SK-N-MC (cell line): ENCODE results near the gene PC.
"Not testable (repeated sequence)": the region's sequence is repeated elsewhere in the genome, so short reads cannot be mapped to it uniquely, and the experiment has no call there.

Experiments used
- DNase-seq: peaks from one replicate; pipeline ENCODE4 v3.0.0-alpha.2; 2011; ENCODE audit warnings: low read depth, low spot score
- H3K27ac ChIP-seq: fragments of 200-600 bp; sonication (generic); 2 replicates; pipeline ENCODE4 v1.5.1; 2016; ENCODE audit warnings: mixed run types
- H3K36me3 ChIP-seq: fragments of 200-600 bp; sonication (generic); 2 replicates; pipeline ENCODE4 v1.6.1; 2017; ENCODE audit warnings: antibody characterized with exemption, low read length, mixed read lengths; ENCODE audit not compliant: insufficient read depth
- H3K4me3 ChIP-seq: fragments of 200-600 bp; sonication (generic); 2 replicates; pipeline ENCODE4 v1.5.1; 2016
- H3K9ac ChIP-seq: fragments of 200-600 bp; sonication (generic); 2 replicates; pipeline ENCODE4 v1.8.0; 2017; ENCODE audit warnings: mixed run types, mixed read lengths; ENCODE audit not compliant: insufficient read length
- H3K9me3 ChIP-seq: fragments of 200-600 bp; sonication (generic); 2 replicates; pipeline ENCODE4 v1.6.1; 2017; ENCODE audit warnings: low read depth, mild to moderate bottlenecking, antibody characterized with exemption, low read length, moderate library complexity, mixed read lengths
- EZH2 ChIP-seq: fragments of 200-600 bp; sonication (generic); IDR thresholded peaks from one replicate; pipeline ENCODE4 v1.6.1; 2017; ENCODE audit warnings: antibody characterized with exemption
- FOXP2 ChIP-seq: optimal IDR thresholded peaks from 2 replicates; pipeline ENCODE3; 2011; ENCODE audit warnings: mild to moderate bottlenecking, moderate library complexity; ENCODE audit not compliant: insufficient read depth; ENCODE audit errors: extremely low read length, control extremely low read depth
- POLR2AphosphoS5 ChIP-seq: IDR thresholded peaks from 2 replicates; pipeline ENCODE4 v1.6.1; 2012; ENCODE audit warnings: mild to moderate bottlenecking, low read depth, low read length, borderline replicate concordance

PC gene

DNA sequence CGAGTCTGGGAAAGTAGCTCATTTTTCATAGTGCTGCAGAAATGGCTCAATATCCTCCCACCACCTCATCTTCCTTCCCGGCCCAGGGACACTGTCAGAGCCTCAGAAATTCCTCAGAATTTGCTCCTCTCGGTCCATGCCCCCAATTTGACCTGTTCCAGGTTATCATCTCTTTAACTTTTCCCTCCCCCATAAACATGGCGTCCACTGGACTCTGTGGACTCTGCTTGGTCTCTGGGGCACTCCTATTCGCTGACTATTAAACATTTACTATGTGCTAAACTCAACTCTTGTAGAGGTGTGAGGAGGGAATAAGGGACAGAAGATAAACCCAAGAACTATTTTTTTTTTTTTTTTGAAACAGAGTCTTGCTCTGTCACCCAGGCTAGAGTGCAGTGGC is 8.2 kb upstream of the PC start:
- no peak for DNase-seq

GRCh38 chr11:66964495-66964894 is 6.3 kb upstream of the PC start:
- no peaks in the 10 kb centered on the region for H3K9me3 ChIP-seq

More for the DNA sequence above, 8.2 kb upstream of the PC start:
- H3K9ac ChIP-seq, result no peak overlapping the region
- H3K4me3 ChIP-seq, result no peak overlapping the region
- no peaks in the 10 kb centered on the region for H3K36me3 ChIP-seq
- TF ChIP-seq EZH2, result no peak
- no peak for TF ChIP-seq FOXP2
- TF ChIP-seq POLR2AphosphoS5, result no peak
- H3K27ac ChIP-seq, result no peak overlapping the region
- H3K9me3 ChIP-seq, result no peaks in the 10 kb centered on the region

DNA sequence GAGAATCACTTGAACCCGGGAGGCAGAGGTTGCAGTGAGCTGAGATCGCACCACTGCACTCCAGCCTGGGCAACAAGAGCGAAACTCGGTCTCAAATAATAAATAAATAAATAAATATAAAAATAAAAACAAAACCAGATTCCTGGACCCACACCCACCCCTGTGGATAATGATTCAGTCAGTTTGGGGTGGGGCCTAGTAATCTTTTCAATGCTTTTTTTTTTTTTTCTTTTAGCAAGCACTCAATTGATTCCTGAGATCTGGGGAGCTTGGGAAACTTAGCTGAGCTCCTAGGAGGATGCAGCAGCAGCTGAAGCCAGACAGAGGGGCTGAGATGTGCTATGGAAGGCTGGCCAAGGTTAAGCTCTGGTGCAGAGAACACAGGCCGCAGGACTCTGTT is 4.6 kb upstream of the PC start:
- Histone ChIP-seq H3K27ac (no peak overlapping the region), H3K9me3 (no peaks in the 10 kb centered on the region), H3K4me3 (no peak overlapping the region), H3K36me3 (no peaks in the 10 kb centered on the region), H3K9ac (no peak overlapping the region)
- no peak for DNase-seq
- TF ChIP-seq FOXP2, result no peak
- no peak for TF ChIP-seq POLR2AphosphoS5
- TF ChIP-seq EZH2, result no peak

More at GRCh38 chr11:66964495-66964894, 6.3 kb upstream of the PC start:
- Histone ChIP-seq H3K9ac (no peak overlapping the region), H3K36me3 (no peaks in the 10 kb centered on the region), H3K4me3 (no peak overlapping the region), H3K27ac (no peak overlapping the region)
- DNase-seq, result no peak
- TF ChIP-seq EZH2 (no peak), POLR2AphosphoS5 (no peak), FOXP2 (no peak)

GRCh38 chr11:66962247-66962646 is 4.1 kb upstream of the PC start:
- DNase-seq, result no peak
- Histone ChIP-seq H3K27ac (no peak overlapping the region), H3K9me3 (no peaks in the 10 kb centered on the region), H3K36me3 (no peaks in the 10 kb centered on the region), H3K4me3 (no peak overlapping the region), H3K9ac (no peak overlapping the region)
- TF ChIP-seq POLR2AphosphoS5, result no peak
- TF ChIP-seq EZH2, result no peak
- no peak for TF ChIP-seq FOXP2

GRCh38 chr11:66961691-66962213 is 3.6 kb upstream of the PC start:
- not testable (repeated sequence) for H3K27ac ChIP-seq, H3K9me3 ChIP-seq, DNase-seq

GRCh38 chr11:66958956-66959274 is 732 bp upstream of the PC start:
- no peak for DNase-seq
- Histone ChIP-seq H3K9me3 (no peaks in the 10 kb centered on the region), H3K36me3 (no peaks in the 10 kb centered on the region), H3K27ac (no peak overlapping the region), H3K4me3 (peak overlapping the region; percentile 91), H3K9ac (peak overlapping the region; percentile 63)
- TF ChIP-seq EZH2, result no peak
- TF ChIP-seq FOXP2, result no peak
- TF ChIP-seq POLR2AphosphoS5, result no peak

More at GRCh38 chr11:66961691-66962213, 3.6 kb upstream of the PC start:
- H3K4me3 ChIP-seq, H3K36me3 ChIP-seq, H3K9ac ChIP-seq: not testable (repeated sequence)

DNA sequence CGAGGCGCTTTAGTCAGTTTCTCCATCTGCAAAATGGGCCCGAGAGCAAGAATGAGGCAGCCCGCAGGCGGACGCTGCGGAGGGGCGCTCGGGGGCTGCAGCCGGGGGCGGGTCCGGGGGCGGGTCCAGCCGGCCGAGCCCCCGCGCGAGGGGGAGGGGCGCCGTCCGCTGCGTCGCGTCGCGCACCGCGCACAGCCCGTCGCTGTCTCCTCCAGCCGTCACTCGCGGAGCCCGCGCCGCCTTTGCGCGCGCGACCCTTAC is 282 bp downstream of the PC start:
- Histone ChIP-seq H3K9me3 (no peaks in the 10 kb centered on the region), H3K9ac (no peak overlapping the region), H3K36me3 (no peaks in the 10 kb centered on the region), H3K27ac (no peak overlapping the region), H3K4me3 (peak overlapping the region; percentile 91)
- no peak for DNase-seq
- no peak for TF ChIP-seq POLR2AphosphoS5
- TF ChIP-seq FOXP2, result no peak
- no peak for TF ChIP-seq EZH2

DNA sequence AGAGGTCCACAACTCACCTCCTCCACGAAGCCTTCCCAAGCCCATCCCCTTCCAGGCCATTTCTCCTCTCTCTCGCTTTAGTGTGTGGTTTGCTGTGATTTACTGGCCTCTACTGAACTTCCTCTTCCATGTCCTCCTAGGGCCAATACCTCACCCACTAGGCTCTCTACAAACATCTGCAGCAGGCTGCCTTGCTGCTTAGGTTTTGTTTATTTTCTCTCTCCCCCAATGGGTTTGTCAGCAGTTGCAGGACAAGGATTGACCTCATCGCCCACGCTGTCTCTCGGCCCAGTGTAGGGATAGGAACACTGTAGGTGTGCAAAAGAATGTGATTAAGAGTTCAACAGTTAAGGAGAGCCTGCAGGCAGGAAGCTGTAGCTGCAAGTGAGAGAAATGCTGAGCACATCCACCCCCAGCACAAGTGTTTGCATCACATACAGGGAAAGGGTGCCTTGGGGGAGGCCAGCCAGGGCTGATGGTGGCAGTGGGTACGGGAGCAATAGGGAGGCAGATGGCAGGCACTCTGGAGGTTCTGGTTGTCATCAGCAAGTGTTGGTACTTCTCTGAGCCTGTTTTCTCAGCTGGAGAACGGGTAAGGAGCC is 1.4 kb downstream of the PC start:
- no peaks in the 10 kb centered on the region for H3K36me3 ChIP-seq
- no peak for DNase-seq
- H3K9ac ChIP-seq, result no peak overlapping the region
- no peak overlapping the region for H3K27ac ChIP-seq
- H3K4me3 ChIP-seq, result no peak overlapping the region
- H3K9me3 ChIP-seq, result no peaks in the 10 kb centered on the region
- TF ChIP-seq POLR2AphosphoS5, result no peak
- TF ChIP-seq EZH2, result no peak
- no peak for TF ChIP-seq FOXP2

- no peak for DNase-seq
- TF ChIP-seq FOXP2 (no peak), POLR2AphosphoS5 (no peak), EZH2 (no peak)
- peak overlapping the region; percentile 32 for H3K9ac ChIP-seq
Observed at GRCh38 chr11:66953081-66953833, 4.9 kb downstream of the PC start.

More at GRCh38 chr11:66953081-66953833, 4.9 kb downstream of the PC start:
- Histone ChIP-seq H3K4me3 (no peak overlapping the region), H3K27ac (peak overlapping the region; percentile 54), H3K36me3 (no peaks in the 10 kb centered on the region), H3K9me3 (no peaks in the 10 kb centered on the region)
